HEK293 (cell line): Measurements from ENCODE around the gene UBE3A.

Experiments used
- CTCF ChIA-PET: fragments of 350-600 bp; formaldehyde crosslinking; extraction: SDS; loops from one replicate; lab custom pipeline; 2021; ENCODE audit warnings: antibody characterized with exemption; lab: Yijun Ruan, JAX
- POLR2A ChIA-PET: fragments of 300-600 bp; formaldehyde crosslinking; extraction: SDS; loops from one replicate; lab custom pipeline; 2020; ENCODE audit warnings: antibody characterized with exemption, inconsistent platforms; lab: Yijun Ruan, JAX
- H3K27ac ChIP-seq: fragments of 200-500 bp; sonication (Bioruptor generic); 2 replicates; pipeline ENCODE4 v1.5.1; 2014; ENCODE audit warnings: low read depth, low read length, control low read depth, inconsistent platforms; ENCODE audit errors: extremely low read depth
- H3K36me3 ChIP-seq, 2 experiments: fragments of 200-500 bp in 1 of 2; sonication (Bioruptor generic) in 1 of 2; 1 replicate in 1 of 2; 2 replicates in 1 of 2; pipeline ENCODE4 v1.5.1; 2014 to 2017; ENCODE audit warnings: inconsistent platforms in 2 of 2, low read length in 2 of 2; ENCODE audit not compliant: control insufficient read depth in 2 of 2, insufficient read depth in 1 of 2
- H3K4me1 ChIP-seq: fragments of 200-500 bp; sonication (Bioruptor generic); 2 replicates; pipeline ENCODE4 v1.5.1; 2014; ENCODE audit warnings: mild to moderate bottlenecking, low read length, inconsistent platforms; ENCODE audit not compliant: control insufficient read depth, insufficient read depth
- H3K4me3 ChIP-seq: 2 replicates; pipeline ENCODE4 v1.5.1; 2011; ENCODE audit warnings: low read depth, mild to moderate bottlenecking, control low read depth, low read length, moderate library complexity
- H3K9me3 ChIP-seq: fragments of 200-500 bp; sonication (Bioruptor generic); 2 replicates; pipeline ENCODE4 v1.5.1; 2014; ENCODE audit warnings: low read depth, low read length, inconsistent platforms; ENCODE audit not compliant: control insufficient read depth, insufficient read depth
- IKZF3 ChIP-seq: fragments of 450-650 bp; IDR thresholded peaks from 2 replicates; pipeline ENCODE4 v1.5.0; 2018; ENCODE audit warnings: missing biosample characterization, mild to moderate bottlenecking, missing genetic modification characterization, moderate library complexity
- MEIS1 ChIP-seq: sonication (generic); formaldehyde crosslinking; IDR thresholded peaks from 2 replicates; pipeline ENCODE4 v1.8.1; 2022; ENCODE audit warnings: missing genetic modification reagents, mild to moderate bottlenecking, borderline replicate concordance
- PRDM1 ChIP-seq: fragments of 450-650 bp; formaldehyde crosslinking; IDR thresholded peaks from 2 replicates; pipeline ENCODE4; 2016; ENCODE audit warnings: missing biosample characterization, missing genetic modification characterization
- SP2 ChIP-seq: fragments of 450-650 bp; formaldehyde crosslinking; IDR thresholded peaks from 2 replicates; pipeline ENCODE4 v1.5.1; 2016; ENCODE audit warnings: missing biosample characterization, missing genetic modification characterization
- ZBTB17 ChIP-seq: fragments of 450-650 bp; formaldehyde crosslinking; IDR thresholded peaks from 2 replicates; pipeline ENCODE4 v1.5.1; 2016; ENCODE audit warnings: missing biosample characterization, missing genetic modification characterization
- ZBTB48 ChIP-seq: fragments of 450-650 bp; formaldehyde crosslinking; IDR thresholded peaks from 2 replicates; pipeline ENCODE4 v1.5.1; 2016; ENCODE audit warnings: missing biosample characterization, missing genetic modification characterization
- ZNF133 ChIP-seq: fragments of 450-650 bp; formaldehyde crosslinking; IDR thresholded peaks from 2 replicates; pipeline ENCODE4 v1.5.1; 2016; ENCODE audit warnings: missing biosample characterization, missing genetic modification characterization
- ZNF157 ChIP-seq: fragments of 450-650 bp; formaldehyde crosslinking; IDR thresholded peaks from 2 replicates; pipeline ENCODE4 v1.5.1; 2016; ENCODE audit warnings: missing biosample characterization, missing genetic modification characterization
- ZNF350 ChIP-seq: fragments of 450-650 bp; formaldehyde crosslinking; IDR thresholded peaks from 2 replicates; pipeline ENCODE4 v1.5.0; 2017; ENCODE audit warnings: missing biosample characterization, mild to moderate bottlenecking, missing genetic modification characterization
- ZNF354C ChIP-seq: fragments of 450-650 bp; formaldehyde crosslinking; IDR thresholded peaks from 2 replicates; pipeline ENCODE4 v1.5.1; 2016; ENCODE audit warnings: missing biosample characterization, missing genetic modification characterization, low read depth, borderline replicate concordance
- ZNF544 ChIP-seq: fragments of 450-650 bp; formaldehyde crosslinking; IDR thresholded peaks from 2 replicates; pipeline ENCODE4 v1.5.0; 2017; ENCODE audit warnings: missing biosample characterization, missing genetic modification characterization
- ZNF558 ChIP-seq: fragments of 450-650 bp; formaldehyde crosslinking; IDR thresholded peaks from 2 replicates; pipeline ENCODE4 v1.5.1; 2016; ENCODE audit warnings: missing biosample characterization, missing genetic modification characterization
- ZNF623 ChIP-seq: fragments of 450-650 bp; formaldehyde crosslinking; IDR thresholded peaks from 2 replicates; pipeline ENCODE4 v1.5.1; 2016; ENCODE audit warnings: missing biosample characterization, missing genetic modification characterization
- ZNF701 ChIP-seq: fragments of 450-650 bp; formaldehyde crosslinking; IDR thresholded peaks from 2 replicates; pipeline ENCODE4 v1.5.1; 2016; ENCODE audit warnings: missing biosample characterization, missing genetic modification characterization
- ZNF707 ChIP-seq: fragments of 450-650 bp; formaldehyde crosslinking; IDR thresholded peaks from 2 replicates; pipeline ENCODE4 v1.5.1; 2016; ENCODE audit warnings: missing biosample characterization, missing genetic modification characterization
- ZXDB ChIP-seq: fragments of 450-650 bp; formaldehyde crosslinking; IDR thresholded peaks from 2 replicates; pipeline ENCODE4 v1.5.1; 2016; ENCODE audit warnings: missing biosample characterization, missing genetic modification characterization
- TF ChIP-seq, protein P1 (sequence below): fragments of 450-650 bp; formaldehyde crosslinking; IDR thresholded peaks from 2 replicates; pipeline ENCODE4 v1.5.1; 2016; ENCODE audit warnings: missing biosample characterization, missing genetic modification characterization
- TF ChIP-seq, protein P2 (sequence below): sonication (generic); formaldehyde crosslinking; IDR thresholded peaks from 2 replicates; pipeline ENCODE4 v1.8.1; 2022; ENCODE audit warnings: mild to moderate bottlenecking, moderate library complexity, missing genetic modification reagents
- TF ChIP-seq, protein P3 (sequence below): fragments of 450-650 bp; formaldehyde crosslinking; IDR thresholded peaks from 2 replicates; pipeline ENCODE4 v1.5.1; 2016; ENCODE audit warnings: missing biosample characterization, missing genetic modification characterization
- TF ChIP-seq, protein P4 (sequence below): fragments of 450-650 bp; formaldehyde crosslinking; IDR thresholded peaks from 2 replicates; pipeline ENCODE4 v1.5.1; 2016; ENCODE audit warnings: missing biosample characterization, missing genetic modification characterization
- TF ChIP-seq, protein P5 (sequence below): fragments of 450-650 bp; formaldehyde crosslinking; IDR thresholded peaks from 2 replicates; pipeline ENCODE4 v1.5.1; 2016; ENCODE audit warnings: missing biosample characterization, missing genetic modification characterization

The UBE3A gene

DNA sequence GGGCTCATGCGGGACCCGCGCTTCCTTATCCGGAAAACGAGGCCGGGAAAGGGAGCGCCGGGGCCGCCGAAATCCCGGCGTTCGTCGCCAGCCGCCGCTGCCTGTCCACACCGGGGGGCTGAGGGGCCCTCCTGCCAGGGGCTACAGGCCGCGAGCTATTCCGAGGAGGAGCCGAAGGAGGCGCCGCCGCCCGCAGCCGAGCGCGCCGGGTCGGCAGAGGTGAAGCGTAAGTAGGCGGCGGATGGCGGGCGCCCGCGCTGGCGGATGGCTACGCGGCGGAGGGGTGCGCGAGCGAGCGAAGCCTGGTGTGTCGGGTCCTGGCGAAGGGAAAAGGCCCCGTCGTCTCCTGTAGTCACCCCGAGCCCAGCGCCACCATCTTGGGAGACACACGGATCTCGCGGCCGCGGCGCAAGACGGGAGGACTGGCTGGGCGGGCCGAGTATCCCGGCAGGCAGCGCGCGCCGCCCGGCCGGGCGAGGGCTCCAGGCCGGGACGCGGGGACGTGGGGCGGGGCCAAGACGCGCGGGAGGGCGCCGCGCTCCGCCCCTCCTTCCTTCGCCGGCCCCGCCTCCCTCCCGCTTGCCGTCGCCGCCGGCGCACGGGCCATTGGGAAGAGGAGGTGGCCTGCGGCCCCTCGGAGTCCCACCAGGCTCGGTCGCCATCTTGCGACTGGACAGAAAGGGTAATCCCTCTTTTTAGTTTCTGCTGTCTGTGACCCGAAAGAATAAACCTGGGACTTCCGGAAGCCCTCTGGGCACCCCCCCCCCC lies at the start of gene UBE3A (continued):
- TF ChIP-seq, protein P1, sequence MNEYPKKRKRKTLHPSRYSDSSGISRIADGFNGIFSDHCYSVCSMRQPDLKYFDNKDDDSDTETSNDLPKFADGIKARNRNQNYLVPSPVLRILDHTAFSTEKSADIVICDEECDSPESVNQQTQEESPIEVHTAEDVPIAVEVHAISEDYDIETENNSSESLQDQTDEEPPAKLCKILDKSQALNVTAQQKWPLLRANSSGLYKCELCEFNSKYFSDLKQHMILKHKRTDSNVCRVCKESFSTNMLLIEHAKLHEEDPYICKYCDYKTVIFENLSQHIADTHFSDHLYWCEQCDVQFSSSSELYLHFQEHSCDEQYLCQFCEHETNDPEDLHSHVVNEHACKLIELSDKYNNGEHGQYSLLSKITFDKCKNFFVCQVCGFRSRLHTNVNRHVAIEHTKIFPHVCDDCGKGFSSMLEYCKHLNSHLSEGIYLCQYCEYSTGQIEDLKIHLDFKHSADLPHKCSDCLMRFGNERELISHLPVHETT (tag by site-specific recombination), result no peak
- TF ChIP-seq, protein P2, sequence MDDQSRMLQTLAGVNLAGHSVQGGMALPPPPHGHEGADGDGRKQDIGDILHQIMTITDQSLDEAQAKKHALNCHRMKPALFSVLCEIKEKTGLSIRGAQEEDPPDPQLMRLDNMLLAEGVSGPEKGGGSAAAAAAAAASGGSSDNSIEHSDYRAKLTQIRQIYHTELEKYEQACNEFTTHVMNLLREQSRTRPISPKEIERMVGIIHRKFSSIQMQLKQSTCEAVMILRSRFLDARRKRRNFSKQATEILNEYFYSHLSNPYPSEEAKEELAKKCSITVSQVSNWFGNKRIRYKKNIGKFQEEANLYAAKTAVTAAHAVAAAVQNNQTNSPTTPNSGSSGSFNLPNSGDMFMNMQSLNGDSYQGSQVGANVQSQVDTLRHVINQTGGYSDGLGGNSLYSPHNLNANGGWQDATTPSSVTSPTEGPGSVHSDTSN (CRISPR knock-in tag), result no peak
- TF ChIP-seq, protein P3, sequence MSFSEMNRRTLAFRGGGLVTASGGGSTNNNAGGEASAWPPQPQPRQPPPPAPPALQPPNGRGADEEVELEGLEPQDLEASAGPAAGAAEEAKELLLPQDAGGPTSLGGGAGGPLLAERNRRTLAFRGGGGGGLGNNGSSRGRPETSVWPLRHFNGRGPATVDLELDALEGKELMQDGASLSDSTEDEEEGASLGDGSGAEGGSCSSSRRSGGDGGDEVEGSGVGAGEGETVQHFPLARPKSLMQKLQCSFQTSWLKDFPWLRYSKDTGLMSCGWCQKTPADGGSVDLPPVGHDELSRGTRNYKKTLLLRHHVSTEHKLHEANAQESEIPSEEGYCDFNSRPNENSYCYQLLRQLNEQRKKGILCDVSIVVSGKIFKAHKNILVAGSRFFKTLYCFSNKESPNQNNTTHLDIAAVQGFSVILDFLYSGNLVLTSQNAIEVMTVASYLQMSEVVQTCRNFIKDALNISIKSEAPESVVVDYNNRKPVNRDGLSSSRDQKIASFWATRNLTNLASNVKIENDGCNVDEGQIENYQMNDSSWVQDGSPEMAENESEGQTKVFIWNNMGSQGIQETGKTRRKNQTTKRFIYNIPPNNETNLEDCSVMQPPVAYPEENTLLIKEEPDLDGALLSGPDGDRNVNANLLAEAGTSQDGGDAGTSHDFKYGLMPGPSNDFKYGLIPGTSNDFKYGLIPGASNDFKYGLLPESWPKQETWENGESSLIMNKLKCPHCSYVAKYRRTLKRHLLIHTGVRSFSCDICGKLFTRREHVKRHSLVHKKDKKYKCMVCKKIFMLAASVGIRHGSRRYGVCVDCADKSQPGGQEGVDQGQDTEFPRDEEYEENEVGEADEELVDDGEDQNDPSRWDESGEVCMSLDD, result no peak
- TF ChIP-seq PRDM1 (tag by site-specific recombination), result no peak
- TF ChIP-seq, all 188 proteins: peak for 10

DNA sequence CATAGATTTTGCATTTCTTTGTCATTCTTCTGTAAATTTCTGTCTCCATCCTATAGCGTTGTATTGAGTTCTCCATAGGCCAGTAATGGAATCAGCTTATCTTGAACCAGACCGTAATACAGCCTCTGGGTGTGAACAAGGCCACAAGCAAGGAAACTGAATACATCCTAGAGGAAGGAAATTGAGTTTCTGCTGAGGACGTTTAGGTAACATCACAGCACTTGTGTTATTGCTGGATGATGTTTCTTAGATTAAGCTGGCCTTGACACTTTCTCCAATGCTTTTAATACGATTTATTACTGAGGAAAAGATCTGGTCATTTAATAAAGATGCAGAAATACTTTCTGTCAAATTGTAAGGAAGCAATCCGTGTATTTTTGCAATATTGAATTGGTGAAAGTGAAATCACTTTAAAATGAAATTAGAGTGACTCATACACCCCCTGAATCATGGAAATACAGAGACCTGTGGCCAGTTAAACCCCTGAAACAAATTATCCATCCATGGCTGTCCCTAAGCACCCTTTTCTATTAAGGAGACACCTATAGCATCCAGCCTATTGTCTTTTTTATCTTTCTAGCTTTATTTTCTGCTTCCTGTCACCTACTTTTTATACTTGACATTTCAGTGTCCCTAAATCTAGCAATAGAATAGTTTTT lies 48.5 kb upstream of the UBE3A start:
- TF ChIP-seq IKZF3 (tag by site-specific recombination) (no peak), ZNF133 (tag by site-specific recombination) (no peak), ZBTB48 (tag by site-specific recombination) (no peak), ZNF544 (tag by site-specific recombination) (no peak), ZNF157 (tag by site-specific recombination) (no peak), ZNF350 (tag by site-specific recombination) (no peak), ZNF707 (tag by site-specific recombination) (no peak), ZBTB17 (tag by site-specific recombination) (no peak), ZNF354C (tag by site-specific recombination) (no peak), ZNF623 (tag by site-specific recombination) (no peak)
- TF ChIP-seq, all 188 proteins: peak for 0
- Histone ChIP-seq H3K4me3 (no peak overlapping the region), H3K4me1 (no peaks in the 10 kb centered on the region), H3K9me3 (no peaks in the 10 kb centered on the region), H3K36me3 (no peaks in the 10 kb centered on the region), H3K27ac (no peak overlapping the region)
- ChIA-PET CTCF (no interaction called here), POLR2A (no interaction called here)

DNA sequence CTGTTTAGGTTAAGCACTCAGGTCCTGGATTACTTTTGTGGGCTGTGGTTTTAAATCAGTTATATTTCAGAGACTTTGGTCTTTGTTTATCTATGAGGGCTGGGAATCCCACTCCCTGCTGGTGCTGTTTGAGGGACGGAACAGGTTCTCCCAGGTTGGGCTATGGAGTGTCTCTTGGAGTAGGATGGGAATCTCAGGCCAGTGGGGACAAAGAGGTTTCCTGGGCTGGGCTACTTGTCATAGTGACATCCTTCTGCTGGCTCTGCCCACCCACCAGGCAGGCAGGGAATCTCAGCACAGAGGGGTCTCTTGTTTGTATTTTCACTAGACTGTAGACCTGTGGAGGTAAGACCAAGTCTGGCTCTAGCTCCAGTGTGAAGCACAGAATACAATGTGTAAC lies 47.2 kb upstream of the UBE3A start:
- no peaks in the 10 kb centered on the region for H3K9me3 ChIP-seq
- ChIA-PET CTCF (no interaction called here), POLR2A (no interaction called here)
- H3K4me3 ChIP-seq, result no peak overlapping the region
- no peaks in the 10 kb centered on the region for H3K4me1 ChIP-seq
- H3K27ac ChIP-seq, result no peak overlapping the region
- no peaks in the 10 kb centered on the region for H3K36me3 ChIP-seq
- no peak for TF ChIP-seq ZNF558 (tag by site-specific recombination)
- TF ChIP-seq ZNF701 (tag by site-specific recombination), result no peak
- no peak for TF ChIP-seq ZXDB
- TF ChIP-seq, protein P4, sequence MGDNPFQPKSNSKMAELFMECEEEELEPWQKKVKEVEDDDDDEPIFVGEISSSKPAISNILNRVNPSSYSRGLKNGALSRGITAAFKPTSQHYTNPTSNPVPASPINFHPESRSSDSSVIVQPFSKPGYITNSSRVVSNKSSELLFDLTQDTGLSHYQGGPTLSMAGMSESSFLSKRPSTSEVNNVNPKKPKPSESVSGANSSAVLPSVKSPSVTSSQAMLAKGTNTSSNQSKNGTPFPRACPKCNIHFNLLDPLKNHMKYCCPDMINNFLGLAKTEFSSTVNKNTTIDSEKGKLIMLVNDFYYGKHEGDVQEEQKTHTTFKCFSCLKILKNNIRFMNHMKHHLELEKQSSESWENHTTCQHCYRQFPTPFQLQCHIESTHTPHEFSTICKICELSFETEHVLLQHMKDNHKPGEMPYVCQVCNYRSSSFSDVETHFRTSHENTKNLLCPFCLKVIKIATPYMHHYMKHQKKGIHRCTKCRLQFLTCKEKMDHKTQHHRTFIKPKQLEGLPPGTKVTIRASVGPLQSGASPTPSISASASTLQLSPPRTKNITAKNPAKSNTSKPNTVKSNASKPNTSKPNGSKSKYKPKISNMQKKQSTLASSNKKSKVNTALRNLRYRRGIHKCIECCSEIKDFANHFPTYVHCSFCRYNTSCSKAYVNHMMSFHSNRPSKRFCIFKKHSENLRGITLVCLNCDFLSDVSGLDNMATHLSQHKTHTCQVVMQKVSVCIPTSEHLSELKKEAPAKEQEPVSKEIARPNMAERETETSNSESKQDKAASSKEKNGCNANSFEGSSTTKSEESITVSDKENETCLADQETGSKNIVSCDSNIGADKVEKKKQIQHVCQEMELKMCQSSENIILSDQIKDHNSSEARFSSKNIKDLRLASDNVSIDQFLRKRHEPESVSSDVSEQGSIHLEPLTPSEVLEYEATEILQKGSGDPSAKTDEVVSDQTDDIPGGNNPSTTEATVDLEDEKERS (tag by site-specific recombination), result no peak
- TF ChIP-seq SP2, result no peak
- TF ChIP-seq MEIS1, result no peak
- TF ChIP-seq, protein P5, sequence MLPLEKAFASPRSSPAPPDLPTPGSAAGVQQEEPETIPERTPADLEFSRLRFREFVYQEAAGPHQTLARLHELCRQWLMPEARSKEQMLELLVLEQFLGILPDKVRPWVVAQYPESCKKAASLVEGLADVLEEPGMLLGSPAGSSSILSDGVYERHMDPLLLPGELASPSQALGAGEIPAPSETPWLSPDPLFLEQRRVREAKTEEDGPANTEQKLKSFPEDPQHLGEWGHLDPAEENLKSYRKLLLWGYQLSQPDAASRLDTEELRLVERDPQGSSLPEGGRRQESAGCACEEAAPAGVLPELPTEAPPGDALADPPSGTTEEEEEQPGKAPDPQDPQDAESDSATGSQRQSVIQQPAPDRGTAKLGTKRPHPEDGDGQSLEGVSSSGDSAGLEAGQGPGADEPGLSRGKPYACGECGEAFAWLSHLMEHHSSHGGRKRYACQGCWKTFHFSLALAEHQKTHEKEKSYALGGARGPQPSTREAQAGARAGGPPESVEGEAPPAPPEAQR (tag by site-specific recombination), result no peak
